HG02938 (cell line): ENCODE data around the gene UBAP2L.
"Not testable (repeated sequence)": the region's sequence is repeated elsewhere in the genome, so short reads cannot be mapped to it uniquely, and the experiment has no call there.

Experiments
- ATAC-seq: cut with Tn5 transposase; IDR thresholded peaks from one replicate; pipeline ENCODE4 v1.9.1; 2021; ENCODE audit warnings: mild to moderate bottlenecking, moderate library complexity; ENCODE audit not compliant: unreplicated experiment

The UBAP2L gene

GRCh38 chr1:154241703-154242351 is 21.1 kb downstream of the UBAP2L start:
- ATAC-seq, result no peak

DNA sequence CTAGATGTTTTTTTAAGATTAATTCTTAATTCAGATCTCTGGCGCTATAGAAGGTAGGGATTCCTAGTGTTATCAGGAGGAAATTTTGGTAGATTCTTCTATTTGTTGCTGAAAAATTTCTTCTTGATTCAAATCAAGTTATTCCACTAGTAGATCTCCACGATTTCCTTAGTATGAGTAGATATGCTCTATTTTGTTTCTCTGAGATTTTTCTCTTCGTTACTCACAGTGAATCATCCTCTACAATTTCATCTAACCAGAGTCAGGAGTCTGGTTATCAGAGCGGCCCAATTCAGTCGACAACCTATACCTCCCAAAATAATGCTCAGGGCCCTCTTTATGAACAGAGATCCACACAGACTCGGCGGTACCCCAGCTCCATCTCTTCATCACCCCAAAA is 32.9 kb downstream of the UBAP2L start:
- no peak for ATAC-seq

GRCh38 chr1:154256686-154257085 is 35.9 kb downstream of the UBAP2L start:
- ATAC-seq, result no peak

GRCh38 chr1:154258784-154259183 is 38.0 kb downstream of the UBAP2L start:
- ATAC-seq, result no peak

- no peak for ATAC-seq
Measured at GRCh38 chr1:154260127-154260526, 39.4 kb downstream of the UBAP2L start.

- ATAC-seq, result no peak
Measured at GRCh38 chr1:154263465-154264332, 42.9 kb downstream of the UBAP2L start.

DNA sequence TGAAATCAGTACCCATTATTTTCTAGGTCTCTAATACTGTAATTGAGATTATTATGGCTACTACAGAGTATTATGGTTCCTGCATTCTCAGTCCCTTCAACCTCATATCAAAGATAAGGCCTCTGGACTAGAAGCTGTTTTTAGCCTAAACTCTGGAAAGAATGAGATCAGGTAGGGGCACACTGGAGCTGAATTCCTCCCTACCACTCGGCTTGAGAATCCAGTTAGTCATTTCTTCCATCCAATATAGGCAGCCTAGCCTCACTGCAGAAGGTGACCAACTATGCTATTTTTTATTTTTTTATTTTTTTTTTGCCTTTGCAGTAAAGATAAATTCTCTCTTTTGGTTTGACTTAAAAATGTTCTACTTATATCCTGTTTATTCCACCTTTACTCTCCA is 43.7 kb downstream of the UBAP2L start:
- no peak for ATAC-seq

DNA sequence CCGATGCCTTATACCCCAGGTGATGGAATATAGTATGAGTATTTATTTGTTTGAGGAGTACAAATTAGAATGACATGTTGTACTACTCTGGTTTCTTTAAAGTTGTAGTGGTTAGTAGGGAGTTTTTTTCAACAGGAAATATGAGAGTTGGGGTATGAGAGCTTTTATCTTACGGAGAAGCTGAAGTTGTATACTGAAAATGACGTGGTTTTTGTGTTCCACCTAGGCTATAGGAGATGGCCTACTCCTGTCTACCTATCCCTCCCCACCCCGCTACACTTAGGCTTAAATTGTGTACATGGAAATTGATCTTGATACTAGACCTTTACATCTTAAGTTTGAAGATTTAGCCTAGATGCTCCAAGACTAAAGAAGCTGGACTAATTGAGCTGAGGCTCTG is 44.8 kb downstream of the UBAP2L start:
- no peak for ATAC-seq

DNA sequence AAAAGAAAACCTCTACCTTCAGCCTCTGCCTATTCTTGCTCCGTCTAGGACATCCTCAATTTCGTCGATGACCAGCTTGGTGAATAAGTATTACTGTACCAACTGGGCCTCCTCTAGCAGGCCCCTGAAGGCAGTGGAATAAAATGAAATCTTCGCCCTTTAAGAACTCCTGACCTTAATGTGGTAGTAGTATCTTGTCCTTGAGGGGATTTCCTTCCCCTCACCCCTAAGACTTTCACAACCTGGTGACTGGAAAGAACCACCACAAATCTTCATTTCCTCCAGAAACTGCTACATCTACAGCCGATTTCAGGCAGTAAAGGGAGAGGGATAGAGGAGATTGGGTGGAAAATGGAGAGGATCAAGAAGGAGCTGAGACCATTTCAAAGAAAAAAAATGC is 50.1 kb downstream of the UBAP2L start:
- ATAC-seq, result no peak

DNA sequence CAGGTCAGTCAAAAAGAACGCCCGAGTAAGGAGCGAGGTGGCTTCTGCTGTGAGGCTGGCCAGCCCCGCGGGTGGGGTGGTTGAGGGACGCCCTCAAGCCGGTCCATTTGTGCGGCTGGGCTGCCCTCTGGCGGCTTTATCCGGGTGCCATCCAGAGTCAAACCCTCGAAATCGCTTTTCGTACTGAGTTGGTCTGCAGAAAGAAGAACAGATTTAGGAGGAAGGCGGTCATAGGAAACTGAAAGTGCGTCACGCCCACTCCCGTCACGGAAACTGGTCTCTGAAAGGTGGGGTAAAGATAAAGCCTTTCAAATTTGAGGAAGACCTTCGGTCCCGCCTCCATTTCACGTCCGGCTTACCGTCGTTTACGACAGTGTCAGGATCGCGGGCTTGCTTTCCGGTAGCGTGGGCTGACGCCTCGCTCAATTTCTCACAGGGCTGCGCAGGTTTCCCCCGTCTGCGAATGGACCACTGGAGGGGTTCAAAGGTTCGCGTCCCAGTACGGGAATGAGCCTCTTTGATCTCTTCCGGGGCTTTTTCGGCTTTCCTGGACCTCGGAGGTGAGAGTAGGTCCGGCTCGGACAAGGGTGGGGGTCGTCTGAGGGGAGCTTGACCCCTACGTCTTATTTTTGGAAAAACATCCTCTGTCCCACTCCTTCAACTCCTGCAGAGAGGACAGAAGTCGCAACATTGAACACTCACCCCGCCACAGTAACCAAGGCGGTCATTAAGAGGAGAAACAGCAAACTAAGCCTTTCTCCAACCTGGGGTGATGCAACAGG is 51.7 kb downstream of the UBAP2L start, which contains the start of gene HAX1:
HAX1 (plus strand) TSS at position 413 of the 782 bp plus-strand sequence; CDS start at position 508, 95 bp downstream.
- peak; percentile 91 for ATAC-seq

- ATAC-seq, result no peak
Measured at GRCh38 chr1:154272999-154273563, 52.3 kb downstream of the UBAP2L start.

DNA sequence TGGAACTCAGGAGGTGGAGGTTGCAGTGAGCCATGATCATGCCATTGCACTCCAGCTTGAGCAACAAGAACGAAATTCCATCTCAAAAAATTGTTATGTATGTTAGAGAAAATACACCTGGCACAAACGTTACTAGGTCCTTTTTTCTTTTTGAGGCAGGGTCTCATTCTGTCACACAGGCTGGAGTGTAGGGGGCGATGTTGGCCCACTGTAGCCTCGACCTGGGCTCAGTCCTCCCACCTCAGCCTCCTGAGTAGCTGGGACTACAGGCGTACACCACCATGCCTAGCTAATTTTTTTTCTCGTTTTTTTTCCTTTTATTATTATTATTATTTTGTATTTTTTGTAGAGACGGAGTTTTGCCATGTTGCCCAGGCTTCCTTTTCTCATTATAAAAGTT is 56.0 kb downstream of the UBAP2L start:
- ATAC-seq, result no peak

GRCh38 chr1:154287591-154287990 is 66.8 kb downstream of the UBAP2L start:
- ATAC-seq, result not testable (repeated sequence)

- no peak for ATAC-seq
Measured at GRCh38 chr1:154288661-154289060, 67.9 kb downstream of the UBAP2L start.

GRCh38 chr1:154290921-154291320 is 70.2 kb downstream of the UBAP2L start:
- ATAC-seq, result no peak

DNA sequence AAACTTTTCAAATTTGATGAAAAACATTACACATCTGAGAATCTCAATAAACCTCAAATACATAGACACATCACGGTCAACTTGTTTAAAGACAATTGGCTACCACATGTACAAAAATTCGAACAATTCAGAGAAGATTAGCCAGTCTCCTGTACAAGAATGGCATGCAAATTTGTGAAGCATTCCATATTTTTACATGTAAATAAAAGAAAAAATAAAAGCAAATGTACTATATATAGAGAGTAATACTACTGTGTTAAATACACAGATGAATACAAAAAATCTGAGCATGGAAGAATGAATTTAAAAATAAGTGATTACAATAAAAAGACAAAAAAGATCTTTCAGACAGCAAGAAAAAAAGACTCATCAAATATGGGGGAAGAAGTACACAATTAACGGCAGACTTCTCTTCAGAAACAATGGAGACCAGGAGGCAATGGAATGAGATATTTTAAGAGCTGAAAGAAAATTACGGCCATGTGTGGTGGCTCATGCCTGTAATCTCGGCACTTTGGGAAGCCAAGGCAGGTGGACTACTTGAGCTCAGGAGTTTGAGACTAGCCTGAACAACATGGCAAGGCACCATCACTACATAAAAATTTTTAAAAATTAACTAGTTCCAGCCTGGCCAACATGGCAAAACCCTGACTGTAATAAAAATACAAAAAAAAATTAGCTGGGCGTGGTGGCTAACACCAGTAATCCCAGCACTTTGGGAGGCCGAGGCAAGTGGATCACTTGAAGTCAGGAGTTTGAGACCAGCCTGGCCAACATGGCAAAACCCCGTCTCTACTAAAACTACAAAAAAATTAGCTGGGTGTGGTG is 74.9 kb downstream of the UBAP2L start:
- ATAC-seq, result no peak

GRCh38 chr1:154301582-154301981 is 80.8 kb downstream of the UBAP2L start:
- ATAC-seq, result no peak

DNA sequence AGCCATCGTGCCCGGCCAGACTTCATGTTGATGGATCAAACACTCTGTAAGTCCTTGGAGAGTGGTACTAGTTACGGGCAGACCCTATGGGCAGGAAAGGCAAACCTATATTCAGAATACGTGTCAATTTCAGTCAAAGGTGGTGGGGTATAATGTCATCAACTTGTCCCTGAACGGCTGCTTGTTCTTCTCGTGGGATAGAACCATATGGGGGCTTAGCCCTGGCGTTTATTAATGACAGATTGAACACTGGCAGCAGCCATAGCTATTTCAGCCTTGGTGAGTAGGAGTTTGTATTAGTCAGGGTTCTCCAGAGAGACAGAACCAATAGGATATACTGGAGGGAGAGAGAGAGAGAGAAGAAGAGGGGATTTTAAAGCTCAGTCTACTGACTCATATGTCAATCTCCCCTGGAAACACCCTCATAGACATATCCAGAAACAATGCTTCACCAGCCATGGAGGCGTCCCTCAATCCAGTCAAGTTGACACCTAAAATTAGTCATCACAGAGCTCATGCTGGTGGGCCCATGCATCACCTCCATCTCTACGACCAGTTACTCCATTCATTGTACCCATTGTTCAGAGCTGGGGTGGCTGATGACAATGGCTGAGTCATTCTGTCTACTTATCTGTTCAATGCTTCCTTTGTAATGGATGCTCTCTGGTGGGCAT is 84.0 kb downstream of the UBAP2L start:
- peak; percentile 44 for ATAC-seq

DNA sequence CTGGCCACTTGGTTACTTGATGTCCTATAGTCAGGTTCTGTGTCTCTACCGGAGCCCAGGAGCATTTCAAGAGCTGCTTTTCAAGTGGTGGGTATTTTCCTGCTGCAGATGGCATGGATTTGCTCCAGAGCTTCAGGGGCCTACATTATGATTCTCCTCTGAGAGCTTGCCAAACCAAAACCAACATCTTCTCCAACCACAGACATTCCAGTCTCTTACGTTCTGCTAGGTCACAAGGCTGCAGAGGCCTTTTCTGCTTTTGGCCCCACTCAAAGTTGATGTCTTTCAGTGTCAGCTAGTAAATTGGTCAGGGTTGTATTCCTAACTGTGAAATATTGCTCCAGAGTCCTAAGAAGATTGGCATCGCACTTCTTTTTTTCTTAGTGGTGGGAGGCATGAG is 85.4 kb downstream of the UBAP2L start:
- ATAC-seq, result no peak
